Measurements from ENCODE around the gene TLX2.

GRCh38 chr2:74504591-74504990, 9.7 kb upstream of the TLX2 start:
- TF ChIP-seq CTCF (conservative IDR thresholded peaks at IDR 0.05; ENCODE audit: low read depth, low read length) (no peak), SMC3 (IDR thresholded peaks at IDR 0.05; ENCODE audit: low read depth, low read length) (no peak), RAD21 (IDR thresholded peaks at IDR 0.05; ENCODE audit: low read length) (no peak)
